Keratinocyte (primary cell): Measurements from ENCODE around the gene HOMEZ. TPM values are rescaled to one million over a fixed set of nuclear protein-coding genes. Genes with fewer than 3 reads are reported as not detected.

ENCODE experiments used
- DNase-seq: peaks from one replicate; pipeline ENCODE4 v3.0.0-alpha.2; 2011; ENCODE audit warnings: low read depth, missing footprints, low spot score
- FAIRE-seq: peaks from 2 replicates; lab custom pipeline; 2011; peaks lifted over from hg19 to GRCh38; lab: Jason Lieb, UNC
- H2AFZ ChIP-seq: 2 replicates; pipeline ENCODE4 v1.6.0; 2012; ENCODE audit warnings: low read length, control low read depth, inconsistent platforms; ENCODE audit not compliant: control insufficient read depth
- H3K27ac ChIP-seq: 2 replicates; pipeline ENCODE4 v1.5.1; 2011; ENCODE audit warnings: low read length; ENCODE audit not compliant: control insufficient read depth, insufficient read depth
- H3K27me3 ChIP-seq: 3 replicates; pipeline ENCODE4 v1.6.0; 2011; ENCODE audit warnings: low read length; ENCODE audit not compliant: control insufficient read depth, insufficient read depth; ENCODE audit errors: extremely low read depth
- H3K36me3 ChIP-seq, 2 experiments: 2 replicates in 1 of 2; 3 replicates in 1 of 2; pipeline ENCODE4 v1.5.1; 2011; ENCODE audit warnings: low read length in 2 of 2, mild to moderate bottlenecking in 1 of 2; ENCODE audit not compliant: control insufficient read depth in 2 of 2, insufficient read depth in 2 of 2; ENCODE audit errors: extremely low read depth in 1 of 2
- H3K4me1 ChIP-seq: 3 replicates; pipeline ENCODE4 v1.5.1; 2011; ENCODE audit warnings: low read length; ENCODE audit not compliant: control insufficient read depth, insufficient read depth; ENCODE audit errors: extremely low read depth
- H3K4me2 ChIP-seq: 3 replicates; pipeline ENCODE4 v1.6.0; 2011; ENCODE audit warnings: low read depth, low read length; ENCODE audit not compliant: control insufficient read depth, insufficient read depth; ENCODE audit errors: extremely low read depth
- H3K4me3 ChIP-seq, 3 experiments: fragments of 200-600 bp in 1 of 3; sonication (generic) in 1 of 3; 2 replicates in 2 of 3; 3 replicates in 1 of 3; pipeline ENCODE4 v1.5.1; 2011 to 2016; ENCODE audit warnings: low read length in 3 of 3, mild to moderate bottlenecking in 3 of 3, control low read depth in 2 of 3, inconsistent platforms in 1 of 3, low read depth in 1 of 3, mixed read lengths in 1 of 3, mixed run types in 1 of 3, moderate library complexity in 1 of 3; ENCODE audit not compliant: control insufficient read depth in 2 of 3, insufficient read depth in 2 of 3; ENCODE audit errors: extremely low read depth in 1 of 3
- H3K79me2 ChIP-seq: 2 replicates; pipeline ENCODE4 v1.6.0; 2012; ENCODE audit warnings: low read length; ENCODE audit not compliant: control insufficient read depth, insufficient read depth
- H3K9ac ChIP-seq: 3 replicates; pipeline ENCODE4 v1.6.0; 2011; ENCODE audit warnings: low read length; ENCODE audit not compliant: control insufficient read depth, insufficient read depth; ENCODE audit errors: extremely low read depth
- H3K9me1 ChIP-seq: 3 replicates; pipeline ENCODE4 v1.6.0; 2011; ENCODE audit warnings: low read length; ENCODE audit not compliant: control insufficient read depth, insufficient read depth; ENCODE audit errors: extremely low read depth
- H3K9me3 ChIP-seq: 2 replicates; pipeline ENCODE4 v1.5.1; 2012; ENCODE audit warnings: low read depth, low read length; ENCODE audit not compliant: control insufficient read depth
- H4K20me1 ChIP-seq: 3 replicates; pipeline ENCODE4 v1.6.0; 2011; ENCODE audit warnings: low read length; ENCODE audit not compliant: control insufficient read depth, insufficient read depth; ENCODE audit errors: extremely low read depth
- EZH2 ChIP-seq: IDR thresholded peaks from one replicate; pipeline ENCODE4 v1.6.1; 2012; ENCODE audit warnings: inconsistent platforms, mild to moderate bottlenecking, low read length, moderate library complexity
- dilution Hi-C: fragments of 300-500 bp; cut with MboI; formaldehyde crosslinking; loops from one replicate; pipeline ENCODE4 v1.7.0; 2020; ENCODE audit warnings: low sequenced_read_pairs; ENCODE audit not compliant: extremely low pct_ligation_motif_present
- polyA plus RNA-seq, 5 experiments: library from polyadenylated mRNA; depleted of rRNA in 3 of 5; stranded (reverse) in 3 of 5; stranded (forward) in 1 of 5; unstranded in 1 of 5; fragments of >200 nt; gene quantifications; 1 replicate in 1 of 5; 2 replicates in 3 of 5; 3 replicates in 1 of 5; pipeline versions ENCODE4 v1.2.1 to v1.2.3, GENCODE V29; 2011 to 2012; ENCODE audit warnings: missing spikeins in 2 of 5, low read depth in 1 of 5, low replicate concordance in 1 of 5
- TF ChIP-seq, protein P1 (sequence below), 3 experiments: IDR thresholded peaks in 1 of 3; conservative IDR thresholded peaks in 1 of 3; optimal IDR thresholded peaks in 1 of 3; 2 replicates in 2 of 3; 3 replicates in 1 of 3; pipeline versions ENCODE3 to v1.5.1; 2011; ENCODE audit warnings: low read length in 3 of 3, mild to moderate bottlenecking in 3 of 3, moderate library complexity in 2 of 3, control low read depth in 1 of 3, inconsistent platforms in 1 of 3; ENCODE audit not compliant: insufficient read depth in 2 of 3; ENCODE audit errors: extremely low read depth in 1 of 3

HOMEZ gene
- polyA plus RNA-seq, 1 donor (not counting 4 experiments of a cell fraction or from before 2014, with no cell fraction given), result 31.9 TPM

GRCh38 chr14:23323838-23324454, 38.0 kb upstream of the HOMEZ start:
- Histone ChIP-seq H4K20me1 (no peaks in the 10 kb centered on the region), H2AFZ (no peak overlapping the region), H3K27ac (no peak overlapping the region), H3K36me3 (peaks cover 17 to 22% of the 10 kb centered on the region in 2 experiments), H3K9ac (no peak overlapping the region), H3K79me2 (peaks cover 23% of the 10 kb centered on the region), H3K27me3 (no peaks in the 10 kb centered on the region), H3K4me1 (peaks cover 19% of the 10 kb centered on the region), H3K4me2 (no peak overlapping the region), H3K9me1 (no peaks in the 10 kb centered on the region), H3K4me3 (no peak overlapping the region), H3K9me3 (no peaks in the 10 kb centered on the region)
- FAIRE-seq (no peak), DNase-seq (no peak)
- dilution Hi-C loops, result no loop called here
- TF ChIP-seq, protein P1, sequence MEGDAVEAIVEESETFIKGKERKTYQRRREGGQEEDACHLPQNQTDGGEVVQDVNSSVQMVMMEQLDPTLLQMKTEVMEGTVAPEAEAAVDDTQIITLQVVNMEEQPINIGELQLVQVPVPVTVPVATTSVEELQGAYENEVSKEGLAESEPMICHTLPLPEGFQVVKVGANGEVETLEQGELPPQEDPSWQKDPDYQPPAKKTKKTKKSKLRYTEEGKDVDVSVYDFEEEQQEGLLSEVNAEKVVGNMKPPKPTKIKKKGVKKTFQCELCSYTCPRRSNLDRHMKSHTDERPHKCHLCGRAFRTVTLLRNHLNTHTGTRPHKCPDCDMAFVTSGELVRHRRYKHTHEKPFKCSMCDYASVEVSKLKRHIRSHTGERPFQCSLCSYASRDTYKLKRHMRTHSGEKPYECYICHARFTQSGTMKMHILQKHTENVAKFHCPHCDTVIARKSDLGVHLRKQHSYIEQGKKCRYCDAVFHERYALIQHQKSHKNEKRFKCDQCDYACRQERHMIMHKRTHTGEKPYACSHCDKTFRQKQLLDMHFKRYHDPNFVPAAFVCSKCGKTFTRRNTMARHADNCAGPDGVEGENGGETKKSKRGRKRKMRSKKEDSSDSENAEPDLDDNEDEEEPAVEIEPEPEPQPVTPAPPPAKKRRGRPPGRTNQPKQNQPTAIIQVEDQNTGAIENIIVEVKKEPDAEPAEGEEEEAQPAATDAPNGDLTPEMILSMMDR (optimal IDR thresholded peaks at IDR 0.05 in 1 of 3, IDR thresholded peaks at IDR 0.05 in 1 of 3, conservative IDR thresholded peaks at IDR 0.05 in 1 of 3; ENCODE audit: extremely low read depth in 1 of 3, insufficient read depth in 2 of 3, low read length in 3 of 3), result no peak
- no peak for TF ChIP-seq EZH2

- FAIRE-seq, result no peak
- Histone ChIP-seq H2AFZ (no peak overlapping the region), H3K36me3 (peaks cover 20 to 22% of the 10 kb centered on the region in 2 experiments)
Observed at GRCh38 chr14:23322568-23323517, 36.9 kb upstream of the HOMEZ start.

More at GRCh38 chr14:23322568-23323517, 36.9 kb upstream of the HOMEZ start:
- TF ChIP-seq, protein P1 (optimal IDR thresholded peaks at IDR 0.05 in 1 of 3, IDR thresholded peaks at IDR 0.05 in 1 of 3, conservative IDR thresholded peaks at IDR 0.05 in 1 of 3; ENCODE audit: extremely low read depth in 1 of 3, insufficient read depth in 2 of 3, low read length in 3 of 3), result no peak
- no peak for TF ChIP-seq EZH2
- Histone ChIP-seq H3K9me3 (no peaks in the 10 kb centered on the region), H3K27me3 (no peaks in the 10 kb centered on the region), H3K4me2 (peak overlapping the region; percentile 97), H3K9ac (peak overlapping the region; percentile 98), H4K20me1 (no peaks in the 10 kb centered on the region), H3K4me1 (peaks cover 19% of the 10 kb centered on the region), H3K79me2 (peaks cover 23% of the 10 kb centered on the region), H3K4me3 (peak overlapping the region; percentile 83 to 93 (median 91)), H3K9me1 (no peaks in the 10 kb centered on the region), H3K27ac (peak overlapping the region; percentile 98)
- dilution Hi-C loops, result no loop called here
- no peak for DNase-seq
